ENCODE data around the gene PI4K2B. TPM values are rescaled to one million over a fixed set of nuclear protein-coding genes. Genes with fewer than 3 reads are reported as not detected.

The PI4K2B gene
- polyA plus RNA-seq, 3 donors from 2014 or later = 9.2 to 10.3 (median 9.8) TPM

GRCh38 chr4:25301471-25301870, 67.6 kb downstream of the PI4K2B start:
- no peaks in the 10 kb centered on the region for H3K36me3 Mint-ChIP-seq
- peaks cover 2 to 11% (median 2%) of the 10 kb centered on the region in 3 donors for H3K27me3 Mint-ChIP-seq (ENCODE audit: low read depth in 3 of 3)
- H3K4me3 Mint-ChIP-seq = no peak overlapping the region
- no peaks in the 10 kb centered on the region for H3K9me3 Mint-ChIP-seq
- DNase-seq = no peak
- no peaks in the 10 kb centered on the region for H3K4me1 Mint-ChIP-seq
- no peak overlapping the region for H3K27ac Mint-ChIP-seq

DNA sequence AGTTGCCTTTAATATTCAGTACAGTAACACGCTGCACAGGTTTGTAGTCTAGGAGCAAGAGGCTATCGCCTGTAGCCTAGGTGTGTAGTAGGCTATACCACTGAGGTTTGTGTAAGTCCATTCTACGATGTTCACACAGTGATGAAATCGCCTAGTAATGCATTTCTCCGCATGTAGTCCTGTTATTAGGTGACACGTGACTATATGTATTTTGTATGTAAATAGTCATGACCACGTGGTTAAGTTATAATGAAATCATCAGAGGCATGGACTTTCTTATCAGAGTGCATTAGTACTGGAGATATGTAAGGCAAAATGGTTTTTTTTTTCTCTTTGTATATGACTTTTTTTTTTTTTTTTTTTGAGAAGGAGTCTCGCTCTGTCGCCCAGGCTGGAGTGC, 68.8 kb downstream of the PI4K2B start:
- DNase-seq = no peak
- Mint-ChIP-seq H3K27ac (no peak overlapping the region), H3K4me3 (no peak overlapping the region), H3K9me3 (no peaks in the 10 kb centered on the region), H3K36me3 (no peaks in the 10 kb centered on the region), H3K27me3 (ENCODE audit: low read depth in 3 of 3) (peaks cover 2 to 13% (median 2%) of the 10 kb centered on the region in 3 donors), H3K4me1 (no peaks in the 10 kb centered on the region)

DNA sequence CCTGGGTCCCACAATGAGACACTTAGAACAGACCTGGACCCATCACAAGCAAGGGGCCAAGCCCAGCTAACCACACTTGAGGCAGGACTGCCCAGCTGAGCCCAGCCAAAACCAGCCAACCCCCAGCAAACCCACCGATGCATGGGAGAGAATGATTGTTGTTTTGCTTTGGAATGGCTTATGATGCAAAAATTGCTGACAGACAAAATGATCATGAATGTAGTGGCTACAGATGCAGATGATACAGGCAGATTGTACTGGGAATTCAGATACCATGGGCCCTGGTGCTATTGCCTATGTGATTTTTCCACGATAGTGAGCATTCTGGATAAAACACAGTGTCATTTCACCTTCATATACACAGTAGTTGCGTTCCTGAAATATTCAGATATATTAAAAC, 69.7 kb downstream of the PI4K2B start:
- peaks cover 0 to 16% (median 5%) of the 10 kb centered on the region in 3 donors for H3K27me3 Mint-ChIP-seq (ENCODE audit: low read depth in 3 of 3)
- no peak overlapping the region for H3K4me3 Mint-ChIP-seq
- no peaks in the 10 kb centered on the region for H3K9me3 Mint-ChIP-seq
- no peak for DNase-seq
- H3K27ac Mint-ChIP-seq = no peak overlapping the region
- no peaks in the 10 kb centered on the region for H3K4me1 Mint-ChIP-seq
- H3K36me3 Mint-ChIP-seq = no peaks in the 10 kb centered on the region

GRCh38 chr4:25306518-25307057, 72.8 kb downstream of the PI4K2B start:
- Mint-ChIP-seq H3K9me3 (no peaks in the 10 kb centered on the region), H3K27me3 (ENCODE audit: low read depth in 3 of 3) (peaks cover 0 to 10% (median 7%) of the 10 kb centered on the region in 3 donors), H3K4me1 (no peaks in the 10 kb centered on the region), H3K4me3 (no peak overlapping the region), H3K36me3 (no peaks in the 10 kb centered on the region), H3K27ac (no peak overlapping the region)
- DNase-seq = no peak

- no peaks in the 10 kb centered on the region for H3K9me3 Mint-ChIP-seq
- no peak overlapping the region for H3K27ac Mint-ChIP-seq
- no peak overlapping the region for H3K4me3 Mint-ChIP-seq
- H3K4me1 Mint-ChIP-seq = peaks cover 4 to 6% of the 10 kb centered on the region in 2 donors
- peaks cover under 1 to 10% (median 7%) of the 10 kb centered on the region in 3 donors for H3K27me3 Mint-ChIP-seq (ENCODE audit: low read depth in 3 of 3)
- no peak for DNase-seq
- H3K36me3 Mint-ChIP-seq = no peaks in the 10 kb centered on the region
Measured at GRCh38 chr4:25307596-25307995, 73.8 kb downstream of the PI4K2B start.

DNA sequence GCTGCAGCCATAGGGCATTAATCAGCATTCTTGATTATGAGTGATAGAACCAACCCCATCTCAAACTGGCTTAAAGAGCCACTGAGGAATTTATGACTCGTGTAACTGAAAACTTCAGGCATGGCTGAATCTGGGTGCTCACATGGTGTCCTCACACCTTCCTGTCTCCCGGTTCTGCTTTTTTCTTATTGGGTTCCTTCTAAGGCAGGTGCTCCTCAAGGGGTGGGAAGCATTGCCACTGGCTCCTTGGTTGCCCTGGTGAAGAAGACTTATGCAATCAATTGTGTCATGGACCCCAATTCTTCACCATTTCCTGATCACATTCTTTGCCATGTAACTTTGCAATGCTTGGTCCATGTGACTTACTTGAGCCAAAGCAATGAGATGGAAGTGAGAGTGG, 74.5 kb downstream of the PI4K2B start:
- Mint-ChIP-seq H3K4me1 (peaks cover 11 to 13% of the 10 kb centered on the region in 2 donors), H3K36me3 (no peaks in the 10 kb centered on the region), H3K9me3 (no peaks in the 10 kb centered on the region), H3K27ac (no peak overlapping the region), H3K4me3 (no peak overlapping the region), H3K27me3 (ENCODE audit: low read depth in 3 of 3) (peaks cover 2 to 9% (median 7%) of the 10 kb centered on the region in 3 donors)
- no peak for DNase-seq

GRCh38 chr4:25308761-25309160, 74.9 kb downstream of the PI4K2B start:
- no peak for DNase-seq
- Mint-ChIP-seq H3K9me3 (no peaks in the 10 kb centered on the region), H3K27ac (no peak overlapping the region), H3K4me1 (peaks cover 15 to 18% of the 10 kb centered on the region in 2 donors), H3K36me3 (no peaks in the 10 kb centered on the region), H3K4me3 (no peak overlapping the region), H3K27me3 (ENCODE audit: low read depth in 3 of 3) (peaks cover 2 to 6% (median 5%) of the 10 kb centered on the region in 3 donors)

- Mint-ChIP-seq H3K4me3 (no peak overlapping the region), H3K27me3 (ENCODE audit: low read depth in 3 of 3) (peaks cover 2 to 6% (median 5%) of the 10 kb centered on the region in 3 donors), H3K4me1 (peaks cover 19 to 23% of the 10 kb centered on the region in 2 donors), H3K27ac (no peak overlapping the region), H3K36me3 (no peaks in the 10 kb centered on the region), H3K9me3 (no peaks in the 10 kb centered on the region)
- DNase-seq = no peak
Measured at GRCh38 chr4:25310066-25310802, 76.4 kb downstream of the PI4K2B start.

DNA sequence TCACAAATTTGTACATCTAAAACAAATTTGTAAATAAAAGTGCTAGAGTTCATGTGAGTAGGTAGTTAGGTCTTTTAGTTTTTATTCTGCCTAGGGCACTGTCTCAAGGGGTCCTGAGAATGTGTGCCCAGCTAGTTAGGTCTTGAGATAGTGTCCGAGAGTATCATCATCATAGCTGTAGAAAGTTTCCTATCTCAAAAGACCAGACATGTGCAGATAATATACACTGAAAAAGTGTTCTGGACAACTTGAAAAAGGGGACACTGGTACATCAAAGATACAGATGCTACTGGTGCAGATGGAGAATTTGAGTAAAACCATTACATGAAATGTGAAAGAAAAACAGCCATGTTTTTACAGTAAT, 77.0 kb downstream of the PI4K2B start:
- Mint-ChIP-seq H3K27me3 (ENCODE audit: low read depth in 3 of 3) (peaks cover 2 to 6% (median 5%) of the 10 kb centered on the region in 3 donors), H3K36me3 (no peaks in the 10 kb centered on the region), H3K9me3 (no peaks in the 10 kb centered on the region), H3K4me1 (peaks cover 19 to 23% of the 10 kb centered on the region in 2 donors), H3K27ac (no peak overlapping the region), H3K4me3 (no peak overlapping the region)
- DNase-seq = no peak

DNA sequence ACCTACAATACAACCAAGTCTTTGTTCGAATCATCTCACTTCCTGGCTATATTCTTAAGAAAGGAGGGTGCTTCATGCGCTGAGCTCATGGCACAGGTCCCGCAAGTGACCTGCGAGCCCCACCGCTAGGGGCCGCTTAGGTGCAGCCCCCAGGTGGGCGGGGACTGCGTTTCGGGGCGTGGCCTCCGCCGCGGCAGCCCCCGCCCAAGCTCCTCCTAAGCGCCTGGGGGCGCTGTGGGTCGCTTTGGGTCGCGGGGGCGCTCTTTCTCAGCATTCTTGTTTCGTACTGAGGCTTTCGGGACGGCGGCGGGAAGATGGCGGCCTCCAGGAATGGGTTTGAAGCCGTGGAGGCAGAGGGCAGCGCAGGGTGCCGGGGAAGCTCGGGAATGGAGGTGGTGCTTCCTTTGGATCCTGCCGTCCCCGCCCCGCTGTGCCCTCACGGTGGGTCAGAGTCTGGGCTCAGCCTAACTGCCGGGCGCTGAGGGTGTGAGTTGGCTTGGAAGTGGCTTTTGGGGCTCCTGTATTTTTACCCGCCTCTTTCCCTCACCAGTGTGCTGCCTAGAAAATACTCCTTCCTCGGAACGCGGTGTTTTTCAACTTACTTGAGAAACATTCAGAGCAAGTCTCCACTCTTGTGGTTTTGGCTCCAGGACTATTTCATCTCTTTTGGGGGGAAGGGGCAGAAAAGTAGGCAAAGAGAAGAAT, 78.8 kb downstream of the PI4K2B start, which contains the start of gene ZCCHC4:
Gene ZCCHC4, plus strand, starts transcription at position 279 of the 705 bp plus-strand sequence. Its CDS starts 36 bp downstream, at position 315.
- H3K4me1 Mint-ChIP-seq = peaks cover 19 to 23% of the 10 kb centered on the region in 2 donors
- H3K4me3 Mint-ChIP-seq = peak within 1 kb of the TSS; percentile 98 to 100 (median 99)
- H3K36me3 Mint-ChIP-seq = peaks cover 0 to 11% (median under 1%) of the 10 kb centered on the region in 3 donors

DNA sequence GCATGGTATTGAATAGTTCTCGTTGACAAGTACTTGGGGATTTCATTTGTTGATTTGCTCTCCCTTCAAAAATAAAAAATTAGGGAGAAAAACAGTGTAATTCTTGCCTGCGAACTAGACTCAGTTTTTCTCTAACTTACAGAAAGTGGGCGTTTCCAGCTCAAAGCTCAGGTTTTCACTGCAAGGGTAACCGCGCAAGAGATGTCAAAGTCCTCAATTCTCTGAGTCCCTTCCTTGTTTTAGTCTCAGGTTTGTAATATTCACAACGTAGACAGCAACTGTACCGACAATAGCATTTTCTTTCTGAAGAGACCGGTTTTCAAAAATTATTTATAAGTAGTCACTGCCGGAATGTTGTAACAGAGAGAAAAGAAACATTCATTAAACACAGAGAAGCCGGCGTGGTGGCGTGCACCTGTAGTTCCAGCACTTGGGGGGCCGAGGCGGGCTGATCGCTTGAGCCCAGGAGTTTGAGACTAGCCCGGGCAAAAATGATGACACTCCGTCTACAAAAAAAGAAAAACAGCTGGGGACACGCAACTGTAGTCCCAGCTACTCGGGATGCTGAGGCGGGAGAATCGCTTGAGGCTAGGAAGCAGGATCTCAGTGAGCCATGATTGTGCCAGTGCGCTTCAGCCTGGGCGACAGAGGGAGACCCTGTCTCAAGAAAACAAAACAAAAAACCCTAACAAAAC, 79.5 kb downstream of the PI4K2B start:
- peak overlapping the region; percentile 98 to 100 (median 99) for H3K4me3 Mint-ChIP-seq
- peaks cover 0 to 15% (median 3%) of the 10 kb centered on the region in 3 donors for H3K36me3 Mint-ChIP-seq
- H3K27ac Mint-ChIP-seq = peak overlapping the region; percentile 81 to 98 (median 95)
- DNase-seq = no peak
- H3K4me1 Mint-ChIP-seq = peaks cover 19 to 23% of the 10 kb centered on the region in 2 donors
- no peaks in the 10 kb centered on the region for H3K9me3 Mint-ChIP-seq
- H3K27me3 Mint-ChIP-seq (ENCODE audit: low read depth in 3 of 3) = peaks cover 0 to 4% (median 2%) of the 10 kb centered on the region in 3 donors

More for the DNA sequence above, 78.8 kb downstream of the PI4K2B start, which contains the start of gene ZCCHC4:
- Mint-ChIP-seq H3K27me3 (ENCODE audit: low read depth in 3 of 3) (peaks cover 2 to 5% (median 3%) of the 10 kb centered on the region in 3 donors), H3K9me3 (no peaks in the 10 kb centered on the region), H3K27ac (peak within 1 kb of the TSS; percentile 81 to 98 (median 95))
- DNase-seq = peak; percentile 90 to 93 (median 92)

DNA sequence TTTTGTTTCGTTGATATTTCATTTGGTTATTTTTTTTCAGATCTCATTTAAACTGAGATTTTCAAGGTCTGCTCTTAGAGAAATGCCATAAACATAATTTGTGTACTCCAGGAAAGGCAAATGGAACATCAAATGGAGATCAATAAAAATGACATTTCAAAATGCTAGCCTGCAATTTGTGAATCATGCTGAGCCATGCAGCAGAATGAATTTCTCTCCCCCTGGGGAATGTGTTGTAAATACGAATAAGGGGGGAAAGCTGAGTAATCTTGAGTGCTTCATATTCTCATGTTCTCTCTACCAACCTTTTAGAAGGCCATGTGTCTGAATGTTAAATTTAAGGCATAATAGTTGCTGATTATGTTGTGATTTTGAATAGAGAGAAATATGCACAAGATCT, 86.5 kb downstream of the PI4K2B start:
- H3K4me3 Mint-ChIP-seq = no peak overlapping the region
- no peaks in the 10 kb centered on the region for H3K9me3 Mint-ChIP-seq
- no peaks in the 10 kb centered on the region for H3K4me1 Mint-ChIP-seq
- H3K36me3 Mint-ChIP-seq = peaks cover 3 to 22% (median 5%) of the 10 kb centered on the region in 3 donors
- peaks cover 0 to 1% (median 0%) of the 10 kb centered on the region in 3 donors for H3K27me3 Mint-ChIP-seq (ENCODE audit: low read depth in 3 of 3)
- no peak for DNase-seq
- no peak overlapping the region for H3K27ac Mint-ChIP-seq

DNA sequence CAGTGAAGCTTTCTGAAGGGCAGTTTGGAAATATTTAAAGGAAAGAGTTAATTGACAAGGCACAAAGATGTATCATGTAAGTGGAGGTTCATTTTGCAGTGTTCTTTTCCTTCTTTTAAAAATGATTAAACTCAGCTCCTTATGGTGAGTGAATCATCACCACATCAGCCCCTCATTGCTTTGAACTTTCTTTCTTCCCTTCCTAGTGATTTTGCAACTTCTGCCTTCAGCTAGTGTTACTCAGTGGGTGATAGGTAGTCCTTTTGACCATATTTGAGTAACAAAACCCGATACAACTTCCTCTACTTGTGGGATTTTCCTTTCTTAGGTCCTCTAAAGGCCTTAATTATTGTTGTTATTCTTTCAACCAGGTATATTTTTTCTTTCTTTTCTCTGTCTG, 86.9 kb downstream of the PI4K2B start:
- Mint-ChIP-seq H3K4me3 (no peak overlapping the region), H3K27me3 (ENCODE audit: low read depth in 3 of 3) (peaks cover 0 to 1% (median 0%) of the 10 kb centered on the region in 3 donors), H3K4me1 (no peaks in the 10 kb centered on the region), H3K36me3 (peaks cover 3 to 22% (median 5%) of the 10 kb centered on the region in 3 donors), H3K9me3 (no peaks in the 10 kb centered on the region), H3K27ac (no peak overlapping the region)
- DNase-seq = no peak
